CD1c-positive myeloid dendritic cell (primary cell): ENCODE results near the gene BOK.
"Not testable (repeated sequence)": the region's sequence is repeated elsewhere in the genome, so short reads cannot be mapped to it uniquely, and the experiment has no call there.

Experiments
- DNase-seq: peaks from one replicate; pipeline ENCODE4 v3.0.0-alpha.2; 2016; ENCODE audit errors: extremely low spot score

BOK gene

GRCh38 chr2:241571821-241572620 lies 13.5 kb downstream of the BOK start:
- no peak for DNase-seq

GRCh38 chr2:241572915-241573651 lies 14.5 kb downstream of the BOK start:
- DNase-seq, result not testable (repeated sequence)

- no peak for DNase-seq
Measured at GRCh38 chr2:241573741-241574140, 15.2 kb downstream of the BOK start.

GRCh38 chr2:241574911-241575623 lies 16.5 kb downstream of the BOK start:
- no peak for DNase-seq

GRCh38 chr2:241575624-241576292 lies 17.2 kb downstream of the BOK start:
- no peak for DNase-seq

GRCh38 chr2:241576293-241576654 lies 17.7 kb downstream of the BOK start:
- DNase-seq, result no peak

- no peak for DNase-seq
Measured at GRCh38 chr2:241577413-241578122, 19.0 kb downstream of the BOK start.

GRCh38 chr2:241579281-241579680 lies 20.7 kb downstream of the BOK start:
- DNase-seq, result no peak

GRCh38 chr2:241582328-241582727 lies 23.8 kb downstream of the BOK start:
- no peak for DNase-seq

- no peak for DNase-seq
Measured at GRCh38 chr2:241582806-241583205, 24.3 kb downstream of the BOK start.

- no peak for DNase-seq
Measured at GRCh38 chr2:241584436-241584835, 25.9 kb downstream of the BOK start.

GRCh38 chr2:241586564-241587264 lies 28.2 kb downstream of the BOK start:
- DNase-seq, result no peak

- DNase-seq, result not testable (repeated sequence)
Measured at GRCh38 chr2:241589863-241590262, 31.3 kb downstream of the BOK start.

GRCh38 chr2:241590496-241591455 lies 32.2 kb downstream of the BOK start:
- not testable (repeated sequence) for DNase-seq

- DNase-seq, result no peak
Measured at GRCh38 chr2:241592126-241592845, 33.7 kb downstream of the BOK start.

- no peak for DNase-seq
Measured at GRCh38 chr2:241593271-241593670, 34.7 kb downstream of the BOK start.

- DNase-seq, result peak; percentile 7
Measured at GRCh38 chr2:241595600-241596140, 37.1 kb downstream of the BOK start.

- DNase-seq, result no peak
Measured at GRCh38 chr2:241597561-241597960, 39.0 kb downstream of the BOK start.

GRCh38 chr2:241598061-241598460 lies 39.5 kb downstream of the BOK start:
- no peak for DNase-seq
